Prostate gland (tissue), 2 donors: ENCODE data around the gene CAPZA2. TPM values are rescaled to one million over a fixed set of nuclear protein-coding genes. Genes with fewer than 3 reads are reported as not detected.

Experiments used
- DNase-seq: peaks from one replicate; pipeline ENCODE4 v3.0.0-alpha.2; 2019; ENCODE audit warnings: low spot score
- H3K27ac ChIP-seq, 2 donors: fragments of 200-600 bp; sonication (generic); 2 replicates each; pipeline ENCODE4 v1.5.1; 2017 to 2019
- H3K27me3 ChIP-seq: fragments of 200-600 bp; sonication (generic); replicated peaks from 2 replicates; pipeline ENCODE4 v1.5.1; 2019; ENCODE audit not compliant: insufficient read depth
- H3K36me3 ChIP-seq, 2 donors: fragments of 200-600 bp; sonication (generic); 1 replicate in 1 of 2; 2 replicates in 1 of 2; pipeline versions ENCODE4 v1.5.1 to v1.8.1; 2017 to 2019
- H3K4me1 ChIP-seq: fragments of 200-600 bp; sonication (generic); replicated peaks from 2 replicates; pipeline ENCODE4 v1.5.1; 2019
- H3K4me3 ChIP-seq, 2 donors: fragments of 200-600 bp; sonication (generic); 2 replicates each; pipeline ENCODE4 v1.5.1; 2017 to 2019
- H3K9me3 ChIP-seq: fragments of 200-600 bp; sonication (generic); 2 replicates; pipeline ENCODE4 v1.5.1; 2017
- POLR2A ChIP-seq: fragments of 450-650 bp; IDR thresholded peaks from one replicate; pipeline ENCODE4 v1.6.1; 2016; ENCODE audit warnings: antibody characterized with exemption, mild to moderate bottlenecking
- POLR2AphosphoS5 ChIP-seq: sonication (generic); formaldehyde crosslinking; IDR thresholded peaks from one replicate; pipeline ENCODE4 v1.6.1; 2017; ENCODE audit warnings: antibody characterized with exemption
- WGBS: methylation state at CpG from one replicate; pipeline ENCODE4 v1.1.5; 2018; 5-methylcytosine and 5-hydroxymethylcytosine counted together
- intact Hi-C: fragments of 100-400 bp; cut with DNase I; formaldehyde crosslinking; loops from one replicate; pipeline ENCODE4 v1.14.2; 2022
- total RNA-seq, 2 donors: library from RNA; depleted of rRNA; stranded (reverse); fragments of >200 nt; gene quantifications; one replicate each; pipeline ENCODE4 v1.1.0, GENCODE V29; 2016
- TF ChIP-seq, protein P1 (sequence below), 4 experiments: fragments of 200-600 bp in 2 of 4; fragments of 450-650 bp in 2 of 4; sonication (generic) in 2 of 4; IDR thresholded peaks; 1 replicate in 3 of 4; 2 replicates in 1 of 4; pipeline ENCODE4 v1.5.1; 2016 to 2019; ENCODE audit warnings: antibody characterized with exemption in 4 of 4, mild to moderate bottlenecking in 2 of 4, moderate library complexity in 2 of 4

The CAPZA2 gene
- total RNA-seq, 2 donors from 2014 or later, result 76.0 to 80.0 TPM

DNA sequence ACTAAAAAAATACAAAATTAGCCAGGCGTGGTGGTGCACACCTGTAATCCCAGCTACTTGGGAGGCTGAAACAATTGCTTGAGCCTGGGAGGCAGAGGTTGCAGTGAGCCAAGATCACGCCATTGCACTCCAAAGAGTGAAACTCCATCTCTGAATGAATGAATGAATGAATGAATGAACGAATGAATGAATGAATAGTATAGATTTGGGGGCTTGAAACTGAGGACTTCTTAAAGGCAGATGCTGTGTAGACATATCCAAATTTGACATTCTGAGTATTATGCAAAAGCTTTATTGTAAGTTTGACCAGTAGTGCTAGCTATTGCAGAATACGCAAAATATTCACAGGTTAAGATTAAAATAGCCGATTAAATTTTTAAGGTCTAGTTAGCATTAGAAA, 60.2 kb downstream of the CAPZA2 start:
- Histone ChIP-seq H3K27me3 (no peaks in the 10 kb centered on the region), H3K4me3 (no peak overlapping the region), H3K36me3 (no peaks in the 10 kb centered on the region), H3K9me3 (no peaks in the 10 kb centered on the region), H3K27ac (no peak overlapping the region), H3K4me1 (no peaks in the 10 kb centered on the region)
- TF ChIP-seq POLR2AphosphoS5, result no peak
- TF ChIP-seq POLR2A, result no peak
- TF ChIP-seq, protein P1, sequence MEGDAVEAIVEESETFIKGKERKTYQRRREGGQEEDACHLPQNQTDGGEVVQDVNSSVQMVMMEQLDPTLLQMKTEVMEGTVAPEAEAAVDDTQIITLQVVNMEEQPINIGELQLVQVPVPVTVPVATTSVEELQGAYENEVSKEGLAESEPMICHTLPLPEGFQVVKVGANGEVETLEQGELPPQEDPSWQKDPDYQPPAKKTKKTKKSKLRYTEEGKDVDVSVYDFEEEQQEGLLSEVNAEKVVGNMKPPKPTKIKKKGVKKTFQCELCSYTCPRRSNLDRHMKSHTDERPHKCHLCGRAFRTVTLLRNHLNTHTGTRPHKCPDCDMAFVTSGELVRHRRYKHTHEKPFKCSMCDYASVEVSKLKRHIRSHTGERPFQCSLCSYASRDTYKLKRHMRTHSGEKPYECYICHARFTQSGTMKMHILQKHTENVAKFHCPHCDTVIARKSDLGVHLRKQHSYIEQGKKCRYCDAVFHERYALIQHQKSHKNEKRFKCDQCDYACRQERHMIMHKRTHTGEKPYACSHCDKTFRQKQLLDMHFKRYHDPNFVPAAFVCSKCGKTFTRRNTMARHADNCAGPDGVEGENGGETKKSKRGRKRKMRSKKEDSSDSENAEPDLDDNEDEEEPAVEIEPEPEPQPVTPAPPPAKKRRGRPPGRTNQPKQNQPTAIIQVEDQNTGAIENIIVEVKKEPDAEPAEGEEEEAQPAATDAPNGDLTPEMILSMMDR (IDR thresholded peaks at IDR 0.05), result no peak
- intact Hi-C loops, result no loop called here
- 74% methylated on average over 5 of the region's 5 CpGs for WGBS
- no peak for DNase-seq

DNA sequence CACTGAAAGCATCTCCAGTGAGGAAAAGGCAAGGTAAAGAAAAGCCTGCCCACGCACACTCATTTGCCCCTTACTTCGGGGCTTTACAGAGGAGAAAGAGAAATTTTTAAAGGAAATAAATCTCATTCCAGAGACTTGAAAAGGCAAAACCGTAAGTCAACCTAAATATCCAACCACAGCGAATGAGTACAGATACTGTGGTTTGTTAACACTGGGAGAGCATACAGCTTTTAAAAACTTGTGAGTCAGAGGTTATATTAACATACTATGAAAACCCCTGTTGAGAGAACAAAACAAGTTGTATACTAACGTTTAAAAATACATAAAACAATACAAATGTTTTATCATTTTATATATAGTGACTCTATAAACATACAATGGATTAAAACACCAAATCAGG, 62.4 kb downstream of the CAPZA2 start:
- Histone ChIP-seq H3K27me3 (no peaks in the 10 kb centered on the region), H3K4me1 (no peaks in the 10 kb centered on the region), H3K9me3 (no peaks in the 10 kb centered on the region), H3K36me3 (no peaks in the 10 kb centered on the region), H3K27ac (no peak overlapping the region), H3K4me3 (no peak overlapping the region)
- TF ChIP-seq POLR2A (no peak), POLR2AphosphoS5 (no peak)
- TF ChIP-seq, protein P1 (IDR thresholded peaks at IDR 0.05), result no peak
- 53% methylated on average over 5 of the region's 5 CpGs for WGBS
- DNase-seq, result no peak
- intact Hi-C loops, result no loop called here

DNA sequence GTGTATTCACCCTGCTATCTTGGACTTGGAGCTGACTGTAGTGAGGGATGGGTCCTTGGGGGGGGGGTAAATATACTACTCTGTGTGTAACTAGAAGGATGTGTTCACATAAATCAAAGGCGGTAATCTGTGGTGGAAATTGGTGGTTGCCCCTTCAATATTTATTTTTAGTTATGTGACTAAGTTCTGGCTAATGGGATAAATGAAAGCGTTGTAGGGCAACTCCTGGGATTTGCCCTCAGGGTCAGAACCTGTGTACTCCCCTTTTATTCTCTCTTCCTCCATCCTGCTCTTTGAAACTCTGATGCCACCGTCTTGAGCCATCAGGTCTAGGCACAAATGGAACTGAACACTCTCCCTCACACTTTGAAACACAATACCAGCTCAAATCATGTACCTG, 66.6 kb downstream of the CAPZA2 start:
- Histone ChIP-seq H3K27me3 (no peaks in the 10 kb centered on the region), H3K9me3 (no peaks in the 10 kb centered on the region), H3K4me1 (no peaks in the 10 kb centered on the region), H3K27ac (no peak overlapping the region), H3K36me3 (no peaks in the 10 kb centered on the region), H3K4me3 (no peak overlapping the region)
- 43% methylated on average over 3 of the region's 3 CpGs for WGBS
- no peak for DNase-seq
- TF ChIP-seq POLR2A (no peak), POLR2AphosphoS5 (no peak)
- TF ChIP-seq, protein P1 (IDR thresholded peaks at IDR 0.05), result no peak
- intact Hi-C loops, result no loop called here

DNA sequence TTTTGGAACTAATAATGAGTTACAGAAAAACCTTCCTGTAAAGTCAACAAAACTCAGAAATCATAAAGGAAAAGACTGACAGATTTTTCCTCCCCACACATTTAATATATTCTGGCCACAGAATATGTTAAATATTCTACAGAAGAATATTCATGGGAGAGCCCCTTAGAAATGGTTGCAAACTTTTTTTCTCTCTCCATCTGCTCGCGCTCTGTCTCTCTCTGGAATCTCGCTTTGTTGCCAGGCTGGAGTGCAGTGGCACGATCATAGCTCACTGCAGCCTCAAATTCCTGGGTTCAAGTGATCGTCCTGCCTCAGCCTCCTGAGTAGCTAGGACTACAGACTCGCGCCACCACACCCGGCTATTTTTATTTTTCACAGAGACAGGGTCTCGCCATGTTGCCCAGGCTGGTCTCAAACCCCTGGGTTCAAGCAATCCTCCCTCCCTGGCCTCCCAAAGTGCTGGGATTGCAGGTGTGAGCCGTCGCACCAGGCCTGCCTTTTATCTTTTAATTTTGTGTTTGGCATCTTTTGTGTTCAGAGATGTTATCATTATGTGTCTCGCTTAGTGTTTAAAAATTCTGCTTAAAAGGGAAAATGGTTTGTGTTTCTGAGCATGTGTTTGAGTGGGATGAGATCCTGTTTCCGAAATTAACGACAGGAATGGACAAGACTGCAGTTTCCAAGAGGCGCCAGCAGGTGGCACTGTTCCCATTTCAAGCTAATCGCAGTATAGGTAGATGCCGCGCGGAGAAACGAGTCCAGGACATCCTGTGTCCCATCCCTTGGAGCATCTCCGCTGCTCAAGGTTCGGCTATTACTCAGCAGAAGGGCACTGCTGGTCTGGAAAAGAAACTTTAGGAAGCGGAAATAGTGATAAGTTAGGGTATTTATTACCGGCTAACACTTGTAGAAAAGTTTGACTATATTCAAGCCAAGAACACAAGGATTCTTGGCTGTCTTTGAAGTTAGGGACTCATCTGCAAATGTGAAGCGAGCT, 67.8 kb downstream of the CAPZA2 start:
- WGBS, result 30% methylated on average over 25 of the region's 25 CpGs
- no peaks in the 10 kb centered on the region for H3K4me1 ChIP-seq

More for the DNA sequence above, 67.8 kb downstream of the CAPZA2 start:
- TF ChIP-seq, protein P1 (IDR thresholded peaks at IDR 0.05), result peak; percentile 82 to 93 (median 86)
- TF ChIP-seq POLR2AphosphoS5 (peak; percentile 38), POLR2A (no peak)
- intact Hi-C loops, result loop anchor here (2.0 to 10.0 kb wide), 3 partner anchors 55 to 455 kb away; no protein-coding TSS in a partner anchor
- H3K27ac ChIP-seq, result no peak overlapping the region
- no peaks in the 10 kb centered on the region for H3K27me3 ChIP-seq
- no peaks in the 10 kb centered on the region for H3K36me3 ChIP-seq
- DNase-seq, result peak; percentile 79
- no peaks in the 10 kb centered on the region for H3K9me3 ChIP-seq
- no peak overlapping the region for H3K4me3 ChIP-seq
